Endothelial cell of umbilical vein (primary cell): ENCODE results near the gene WDFY2. TPM values are rescaled to one million over a fixed set of nuclear protein-coding genes. Genes with fewer than 3 reads are reported as not detected.

Experiments used
- BruUV-seq: library from RNA; stranded (reverse); fragments of 400-500 nt; replicated peaks from 2 replicates; lab custom pipeline; 2021; lab: Mats Ljungman, UMichigan
- CTCF ChIA-PET: fragments of 300-600, 350-600 bp; sonication (Branson Sonifier 250); formaldehyde crosslinking; loops from one replicate; lab custom pipeline; 2021; ENCODE audit warnings: antibody characterized with exemption, inconsistent platforms; lab: Charles Lee
- POLR2A ChIA-PET: fragments of 300-600, 350-600 bp; sonication (Branson Sonifier 250); formaldehyde crosslinking; loops from one replicate; lab custom pipeline; 2021; ENCODE audit warnings: antibody characterized with exemption, inconsistent platforms; lab: Charles Lee
- DNase-seq: peaks from one replicate; pipeline ENCODE4 v3.0.0-alpha.2; 2011; ENCODE audit warnings: low read depth, low spot score
- FAIRE-seq: peaks from 2 replicates; lab custom pipeline; 2011; peaks lifted over from hg19 to GRCh38; lab: Jason Lieb, UNC
- H2AFZ ChIP-seq: 2 replicates; pipeline ENCODE4 v1.6.0; 2012; ENCODE audit warnings: low read depth, low read length, control low read depth, inconsistent platforms
- H3K27ac ChIP-seq: 2 replicates; pipeline ENCODE4 v1.5.1; 2011; ENCODE audit warnings: low read depth, mild to moderate bottlenecking, control low read depth, low read length, moderate library complexity; ENCODE audit not compliant: insufficient read depth
- H3K27me3 ChIP-seq, 2 experiments: 2 replicates each; pipeline versions ENCODE4 v1.6.0 to v1.6.1; 2011; ENCODE audit warnings: low read length in 2 of 2, mixed read lengths in 1 of 2; ENCODE audit not compliant: control insufficient read depth in 2 of 2, insufficient read depth in 2 of 2
- H3K36me3 ChIP-seq, 2 experiments: 2 replicates in 1 of 2; 3 replicates in 1 of 2; pipeline ENCODE4 v1.5.1; 2011; ENCODE audit warnings: low read length in 2 of 2, mild to moderate bottlenecking in 1 of 2, moderate library complexity in 1 of 2; ENCODE audit not compliant: control insufficient read depth in 2 of 2, insufficient read depth in 2 of 2; ENCODE audit errors: extremely low read depth in 1 of 2
- H3K4me1 ChIP-seq: 3 replicates; pipeline ENCODE4 v1.5.1; 2011; ENCODE audit warnings: mild to moderate bottlenecking, low read length; ENCODE audit not compliant: control insufficient read depth, insufficient read depth; ENCODE audit errors: extremely low read depth
- H3K4me2 ChIP-seq: 2 replicates; pipeline ENCODE4 v1.6.1; 2011; ENCODE audit warnings: low read length, control low read depth, mixed read lengths; ENCODE audit not compliant: insufficient read depth
- H3K4me3 ChIP-seq, 3 experiments: fragments of 200-600 bp in 1 of 3; sonication (generic), shearing (Covaris generic) in 1 of 3; replicated peaks in 1 of 3; 2 replicates each; pipeline ENCODE4 v1.5.1; 2011 to 2016; ENCODE audit warnings: control low read depth in 3 of 3, low read length in 3 of 3, mild to moderate bottlenecking in 2 of 3, inconsistent platforms in 1 of 3, low read depth in 1 of 3, moderate library complexity in 1 of 3; ENCODE audit not compliant: insufficient read depth in 1 of 3
- H3K79me2 ChIP-seq: 2 replicates; pipeline ENCODE4 v1.6.0; 2012; ENCODE audit warnings: low read length, inconsistent platforms; ENCODE audit not compliant: control insufficient read depth, insufficient read depth
- H3K9ac ChIP-seq: replicated peaks from 2 replicates; pipeline ENCODE3; 2011; ENCODE audit warnings: low read length, control low read depth; ENCODE audit not compliant: insufficient read depth; ENCODE audit errors: extremely low read depth
- H3K9me1 ChIP-seq: replicated peaks from 3 replicates; pipeline ENCODE4 v1.6.0; 2011; ENCODE audit warnings: mild to moderate bottlenecking, low read length; ENCODE audit not compliant: control insufficient read depth, insufficient read depth; ENCODE audit errors: extremely low read depth
- H3K9me3 ChIP-seq: replicated peaks from 2 replicates; pipeline ENCODE4 v1.5.1; 2012; ENCODE audit warnings: low read length, inconsistent platforms; ENCODE audit not compliant: control insufficient read depth, insufficient read depth
- H4K20me1 ChIP-seq: replicated peaks from 2 replicates; pipeline ENCODE3; 2011; ENCODE audit warnings: mild to moderate bottlenecking, low read length; ENCODE audit not compliant: control insufficient read depth, insufficient read depth; ENCODE audit errors: extremely low read depth
- MAX ChIP-seq: IDR thresholded peaks from 2 replicates; pipeline ENCODE4 v1.6.1; 2011; ENCODE audit not compliant: insufficient read depth, insufficient read length
- MYC ChIP-seq: IDR thresholded peaks from one replicate; pipeline ENCODE4 v1.6.1; 2011; ENCODE audit warnings: mild to moderate bottlenecking, low read depth, low read length
- POLR2A ChIP-seq: IDR thresholded peaks from 2 replicates; pipeline ENCODE4 v1.6.1; 2012; ENCODE audit warnings: low read depth, mild to moderate bottlenecking, control low read depth, low read length
- POLR2AphosphoS5 ChIP-seq: IDR thresholded peaks from 2 replicates; pipeline ENCODE4 v1.6.1; 2012; ENCODE audit warnings: low read depth, mild to moderate bottlenecking, control low read depth, low read length, moderate library complexity; ENCODE audit not compliant: insufficient read depth
- dilution Hi-C: fragments of 300-500 bp; cut with MboI; formaldehyde crosslinking; loops from one replicate; pipeline ENCODE4 v1.15.0; 2019; ENCODE audit warnings: low sequenced_read_pairs; ENCODE audit not compliant: extremely low pct_ligation_motif_present
- intact Hi-C: fragments of 100-400 bp; cut with micrococcal nuclease; formaldehyde crosslinking; loops from one replicate; pipeline ENCODE4 v1.10.0; 2022
- polyA plus RNA-seq, 4 experiments: library from polyadenylated mRNA; depleted of rRNA in 3 of 4; stranded (reverse) in 3 of 4; unstranded in 1 of 4; fragments of >200 nt; gene quantifications; 2 replicates each; pipeline versions ENCODE4 v1.2.1 to v1.2.3, GENCODE V29; 2011 to 2012; ENCODE audit warnings: missing spikeins in 1 of 4
- total RNA-seq: library from RNA; stranded (reverse); gene quantifications from 2 replicates; pipeline ENCODE4 v1.2.3, GENCODE V29; 2021
- TF ChIP-seq, protein P1 (sequence below), 2 donors: IDR thresholded peaks; 1 replicate in 1 of 2; 2 replicates in 1 of 2; pipeline ENCODE4 v1.5.1; 2011; ENCODE audit warnings: low read length in 2 of 2, mild to moderate bottlenecking in 2 of 2, moderate library complexity in 2 of 2, control low read depth in 1 of 2, inconsistent platforms in 1 of 2, low read depth in 1 of 2; ENCODE audit not compliant: insufficient read depth in 1 of 2; ENCODE audit errors: extremely low read depth in 1 of 2

The WDFY2 gene
- total and polyA plus RNA-seq, 2 donors (not counting 3 experiments of a cell fraction or from before 2014, with no cell fraction given): 2.1 to 5.5 TPM

GRCh38 chr13:51713807-51714206 is 129.5 kb downstream of the WDFY2 start:
- Histone ChIP-seq H3K9me3 (no peaks in the 10 kb centered on the region), H3K36me3 (no peaks in the 10 kb centered on the region), H3K27me3 (no peaks in the 10 kb centered on the region), H3K27ac (no peak overlapping the region), H3K9ac (no peak overlapping the region), H3K4me2 (no peak overlapping the region), H3K9me1 (no peaks in the 10 kb centered on the region), H2AFZ (no peak overlapping the region), H4K20me1 (no peaks in the 10 kb centered on the region), H3K79me2 (no peaks in the 10 kb centered on the region), H3K4me1 (no peaks in the 10 kb centered on the region), H3K4me3 (no peak overlapping the region)
- DNase-seq (no peak), FAIRE-seq (no peak)
- POLR2A ChIA-PET: no interaction called here
- TF ChIP-seq POLR2AphosphoS5 (no peak), POLR2A (no peak), MAX (no peak)
- dilution Hi-C loops: no loop called here
- intact Hi-C loops: no loop called here
- BruUV-seq: no TSS peak
- CTCF ChIA-PET: no interaction called here

DNA sequence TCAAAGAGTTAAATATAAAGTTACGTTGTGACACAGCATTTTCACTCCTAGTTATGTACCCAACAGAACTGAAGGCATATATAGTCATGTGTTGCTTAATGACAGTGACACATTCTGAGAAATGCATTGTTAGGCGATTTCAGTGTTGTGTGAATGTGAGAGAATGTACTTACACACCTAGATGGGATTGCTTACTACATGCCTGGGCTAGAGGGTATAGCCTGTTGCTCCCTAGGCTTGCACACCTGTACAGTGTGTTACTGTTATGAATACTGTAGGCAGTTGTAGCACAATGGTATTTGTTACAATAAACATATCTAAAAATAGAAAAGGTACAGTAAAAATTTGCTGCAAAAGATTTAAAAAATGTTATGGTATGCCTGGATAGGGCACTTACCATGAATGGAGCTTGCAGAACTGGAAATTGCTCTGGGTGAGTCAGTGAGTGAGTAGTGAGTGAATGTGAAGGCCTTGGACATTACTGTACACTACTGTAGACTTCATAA is 130.5 kb downstream of the WDFY2 start:
- no peak overlapping the region for H3K4me2 ChIP-seq
- CTCF ChIA-PET: interaction anchor here (0.7 to 0.9 kb wide), 2 partner anchors 47 to 103 kb away, joined by 3 read pairs; no protein-coding TSS in a partner anchor
- no peaks in the 10 kb centered on the region for H4K20me1 ChIP-seq
- no peaks in the 10 kb centered on the region for H3K36me3 ChIP-seq
- no peaks in the 10 kb centered on the region for H3K9me1 ChIP-seq
- H3K79me2 ChIP-seq: no peaks in the 10 kb centered on the region
- DNase-seq (no peak), FAIRE-seq (no peak)
- no peaks in the 10 kb centered on the region for H3K4me1 ChIP-seq
- dilution Hi-C loops (no loop called here), intact Hi-C loops (no loop called here)
- no peaks in the 10 kb centered on the region for H3K9me3 ChIP-seq
- BruUV-seq: no TSS peak
- POLR2A ChIA-PET: no interaction called here
- no peak overlapping the region for H3K4me3 ChIP-seq
- TF ChIP-seq, protein P1, sequence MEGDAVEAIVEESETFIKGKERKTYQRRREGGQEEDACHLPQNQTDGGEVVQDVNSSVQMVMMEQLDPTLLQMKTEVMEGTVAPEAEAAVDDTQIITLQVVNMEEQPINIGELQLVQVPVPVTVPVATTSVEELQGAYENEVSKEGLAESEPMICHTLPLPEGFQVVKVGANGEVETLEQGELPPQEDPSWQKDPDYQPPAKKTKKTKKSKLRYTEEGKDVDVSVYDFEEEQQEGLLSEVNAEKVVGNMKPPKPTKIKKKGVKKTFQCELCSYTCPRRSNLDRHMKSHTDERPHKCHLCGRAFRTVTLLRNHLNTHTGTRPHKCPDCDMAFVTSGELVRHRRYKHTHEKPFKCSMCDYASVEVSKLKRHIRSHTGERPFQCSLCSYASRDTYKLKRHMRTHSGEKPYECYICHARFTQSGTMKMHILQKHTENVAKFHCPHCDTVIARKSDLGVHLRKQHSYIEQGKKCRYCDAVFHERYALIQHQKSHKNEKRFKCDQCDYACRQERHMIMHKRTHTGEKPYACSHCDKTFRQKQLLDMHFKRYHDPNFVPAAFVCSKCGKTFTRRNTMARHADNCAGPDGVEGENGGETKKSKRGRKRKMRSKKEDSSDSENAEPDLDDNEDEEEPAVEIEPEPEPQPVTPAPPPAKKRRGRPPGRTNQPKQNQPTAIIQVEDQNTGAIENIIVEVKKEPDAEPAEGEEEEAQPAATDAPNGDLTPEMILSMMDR (IDR thresholded peaks at IDR 0.05; ENCODE audit: extremely low read depth in 1 of 2, insufficient read depth in 1 of 2, low read depth in 1 of 2, low read length in 2 of 2): no peak
- TF ChIP-seq MYC (no peak), POLR2AphosphoS5 (no peak), MAX (no peak)
- H3K27me3 ChIP-seq: no peaks in the 10 kb centered on the region
- no peak overlapping the region for H3K9ac ChIP-seq
- H3K27ac ChIP-seq: no peak overlapping the region
- no peak overlapping the region for H2AFZ ChIP-seq
